IPS-NIHi7 (cell line): ENCODE measurements around the gene UBE2F.

Source experiments
- DNase-seq: peaks from one replicate; pipeline ENCODE4 v3.0.0; 2012; ENCODE audit warnings: mixed read lengths; ENCODE audit errors: extremely low spot score

UBE2F gene

GRCh38 chr2:238080518-238080917 is 113.7 kb downstream of the UBE2F start:
- DNase-seq, result no peak

GRCh38 chr2:238081150-238081549 is 114.3 kb downstream of the UBE2F start:
- DNase-seq, result no peak

- no peak for DNase-seq
These were observed 114.7 kb downstream of the UBE2F start for GRCh38 chr2:238081561-238081960.

- no peak for DNase-seq
These were observed 115.3 kb downstream of the UBE2F start for GRCh38 chr2:238082151-238082550.

GRCh38 chr2:238082827-238083226 is 116.0 kb downstream of the UBE2F start:
- no peak for DNase-seq

- no peak for DNase-seq
These were observed 117.1 kb downstream of the UBE2F start for GRCh38 chr2:238083919-238084318.

GRCh38 chr2:238084761-238085160 is 117.9 kb downstream of the UBE2F start:
- DNase-seq, result no peak

GRCh38 chr2:238085899-238086298 is 119.1 kb downstream of the UBE2F start:
- no peak for DNase-seq

GRCh38 chr2:238087211-238087610 is 120.4 kb downstream of the UBE2F start:
- DNase-seq, result no peak

GRCh38 chr2:238090887-238091286 is 124.1 kb downstream of the UBE2F start:
- no peak for DNase-seq

- DNase-seq, result no peak
These were observed 124.7 kb downstream of the UBE2F start for GRCh38 chr2:238091436-238092060.
